MM.1S (cell line): ENCODE data around the gene CHST11.

Experiments used
- CTCF ChIP-seq: fragments of 300-600 bp; sonication (generic); IDR thresholded peaks from 2 replicates; pipeline ENCODE4 v1.5.1; 2016; ENCODE audit warnings: antibody characterized with exemption, low read length, mixed read lengths
- EZH2phosphoT487 ChIP-seq: fragments of 300-600 bp; sonication (generic); IDR thresholded peaks from 2 replicates; pipeline ENCODE4 v1.6.1; 2018; ENCODE audit warnings: antibody characterized with exemption, low read length

GRCh38 chr12:104553421-104553820 lies 96.7 kb downstream of the CHST11 start:
- TF ChIP-seq CTCF: no peak
- TF ChIP-seq EZH2phosphoT487: no peak
